Activated CD8-positive, alpha-beta T cell treated with anti-CD3 and anti-CD28 coated beads, Interleukin-2, amount 10 ng/mL, durations not matched to agents 7 days and 5 days (primary cell): ENCODE measurements around the gene ADAMTS17. TPM values are rescaled to one million over a fixed set of nuclear protein-coding genes. Genes with fewer than 3 reads are reported as not detected.

ENCODE experiments used
- ATAC-seq: fragments of 150-1000 bp; cut with Tn5 transposase; one replicate; pipeline ENCODE4 v1.10.0; 2021; ENCODE audit warnings: moderate library complexity
- CTCF ChIA-PET: fragments of 350-600 bp; sonication (Branson Sonifier 250); formaldehyde crosslinking; loops from one replicate; lab custom pipeline; 2021; ENCODE audit warnings: antibody characterized with exemption; lab: Charles Lee
- POLR2A ChIA-PET: fragments of 350-600 bp; sonication (Branson Sonifier 250); formaldehyde crosslinking; loops from one replicate; lab custom pipeline; 2021; ENCODE audit warnings: antibody characterized with exemption; lab: Charles Lee
- DNase-seq: peaks from one replicate; pipeline ENCODE4 v3.0.0-alpha.2; 2020
- H3K27ac Mint-ChIP-seq: one replicate; pipeline ENCODE4 v1.8.0; 2021; ENCODE audit warnings: mild to moderate bottlenecking, mixed read lengths
- H3K27me3 Mint-ChIP-seq: one replicate; pipeline ENCODE4 v1.8.0; 2021; ENCODE audit warnings: low read depth, mixed read lengths
- H3K36me3 Mint-ChIP-seq: one replicate; pipeline ENCODE4 v1.8.0; 2021; ENCODE audit warnings: low read depth, mixed read lengths
- H3K4me1 Mint-ChIP-seq: one replicate; pipeline ENCODE4 v1.8.0; 2021; ENCODE audit warnings: low read depth, mixed read lengths
- H3K4me3 Mint-ChIP-seq: one replicate; pipeline ENCODE4 v1.8.0; 2021; ENCODE audit warnings: mild to moderate bottlenecking, mixed read lengths
- H3K9me3 Mint-ChIP-seq: one replicate; pipeline ENCODE4 v1.8.0; 2022; ENCODE audit warnings: mixed read lengths; ENCODE audit not compliant: insufficient read depth
- total RNA-seq, 2 experiments: library from RNA; stranded (reverse); gene quantifications; one replicate each; pipeline ENCODE4 v1.2.3, GENCODE V29; 2021

ADAMTS17 gene
- total RNA-seq, 2 experiments from 2014 or later = 5.1 to 6.0 TPM

DNA sequence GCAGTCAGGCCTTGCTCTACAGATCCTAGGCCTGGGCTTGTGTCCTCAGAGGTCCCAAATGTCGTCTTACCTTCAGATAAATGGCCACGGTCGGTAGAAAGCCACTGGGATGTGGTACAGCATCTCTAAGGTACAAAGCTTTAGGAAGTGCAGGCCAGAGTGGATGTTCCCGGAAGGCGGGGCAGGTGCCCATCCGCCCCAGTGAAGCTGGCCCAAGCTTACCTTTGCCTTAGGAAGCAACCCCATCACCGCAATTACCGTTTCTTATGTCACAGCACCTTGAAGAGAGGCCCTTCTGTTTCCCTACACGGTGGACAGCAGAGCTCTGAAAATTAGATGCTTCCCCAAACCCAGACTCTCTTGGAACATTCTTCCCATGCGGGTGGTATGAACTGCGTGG is 368.4 kb downstream of the ADAMTS17 start:
- Mint-ChIP-seq H3K9me3 (no peaks in the 10 kb centered on the region), H3K4me1 (no peaks in the 10 kb centered on the region), H3K36me3 (no peaks in the 10 kb centered on the region), H3K27me3 (no peaks in the 10 kb centered on the region), H3K4me3 (no peak overlapping the region), H3K27ac (no peak overlapping the region)
- DNase-seq (no peak), ATAC-seq (no peak)
- ChIA-PET CTCF (no interaction called here), POLR2A (no interaction called here)

DNA sequence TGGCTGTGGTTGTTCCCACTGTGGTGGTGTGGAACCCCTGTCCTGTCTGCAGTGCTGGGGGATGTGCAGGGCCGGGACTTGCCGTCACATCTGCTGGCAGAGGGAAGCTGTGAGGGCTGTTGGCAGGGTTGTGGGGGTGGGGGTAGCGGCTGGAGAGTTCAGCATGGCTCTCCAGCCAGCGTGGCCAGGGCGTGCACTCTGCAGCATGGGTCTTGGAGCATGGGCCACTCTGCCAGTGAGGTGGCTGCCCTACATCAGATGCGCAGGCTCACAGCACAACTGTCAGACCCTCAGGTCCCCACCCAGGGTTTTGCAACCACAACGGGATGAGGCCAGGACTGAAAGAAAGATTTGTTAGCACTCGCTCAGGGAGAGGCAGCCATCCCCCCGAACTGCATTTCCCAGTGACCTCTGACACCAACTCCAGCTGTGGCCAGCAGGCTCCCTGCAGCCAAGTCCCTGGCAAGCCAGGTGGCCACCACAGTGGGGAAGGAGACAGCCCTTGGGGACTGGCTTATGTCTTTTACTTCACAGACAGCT is 370.8 kb downstream of the ADAMTS17 start:
- Mint-ChIP-seq H3K27me3 (no peaks in the 10 kb centered on the region), H3K4me1 (no peaks in the 10 kb centered on the region), H3K9me3 (no peaks in the 10 kb centered on the region), H3K27ac (no peak overlapping the region), H3K36me3 (no peaks in the 10 kb centered on the region), H3K4me3 (no peak overlapping the region)
- DNase-seq (no peak), ATAC-seq (no peak)
- CTCF ChIA-PET = no interaction called here
- POLR2A ChIA-PET = no interaction called here

DNA sequence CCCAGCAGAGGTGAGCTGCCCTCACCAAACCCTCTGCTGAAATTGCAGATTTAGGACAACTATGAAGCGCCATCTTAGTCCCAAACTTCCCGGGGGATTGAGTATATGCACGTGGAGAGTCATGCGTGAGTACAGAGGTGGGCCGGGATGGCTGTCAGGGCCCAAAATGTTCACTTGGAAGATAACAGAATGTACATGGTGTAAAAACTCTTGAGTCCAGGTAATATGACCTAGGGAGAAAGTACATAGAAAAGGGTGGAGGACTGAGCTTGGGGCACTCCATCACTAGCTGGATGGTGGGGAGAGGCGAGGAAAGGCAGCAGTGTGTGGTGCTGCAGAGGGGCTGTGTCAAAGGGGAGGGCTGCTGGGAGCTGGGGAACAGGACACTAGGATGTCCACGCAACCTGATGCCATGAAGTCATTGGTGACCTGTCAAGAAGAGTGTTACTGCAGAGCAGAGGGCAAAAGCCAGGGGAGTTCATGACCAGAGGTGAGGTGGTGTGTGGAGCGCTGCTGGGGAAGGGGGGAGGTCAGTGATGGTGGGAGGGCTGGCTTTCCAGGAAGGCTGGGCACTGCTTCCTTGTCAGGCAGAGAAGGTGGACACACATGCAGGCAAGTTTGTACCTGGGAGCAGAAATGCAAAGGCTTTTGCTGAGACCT is 372.4 kb downstream of the ADAMTS17 start:
- no peak for ATAC-seq
- POLR2A ChIA-PET = no interaction called here
- Mint-ChIP-seq H3K27ac (no peak overlapping the region), H3K36me3 (no peaks in the 10 kb centered on the region), H3K4me1 (no peaks in the 10 kb centered on the region), H3K27me3 (no peaks in the 10 kb centered on the region), H3K4me3 (no peak overlapping the region), H3K9me3 (no peaks in the 10 kb centered on the region)
- CTCF ChIA-PET = no interaction called here
- DNase-seq = no peak

DNA sequence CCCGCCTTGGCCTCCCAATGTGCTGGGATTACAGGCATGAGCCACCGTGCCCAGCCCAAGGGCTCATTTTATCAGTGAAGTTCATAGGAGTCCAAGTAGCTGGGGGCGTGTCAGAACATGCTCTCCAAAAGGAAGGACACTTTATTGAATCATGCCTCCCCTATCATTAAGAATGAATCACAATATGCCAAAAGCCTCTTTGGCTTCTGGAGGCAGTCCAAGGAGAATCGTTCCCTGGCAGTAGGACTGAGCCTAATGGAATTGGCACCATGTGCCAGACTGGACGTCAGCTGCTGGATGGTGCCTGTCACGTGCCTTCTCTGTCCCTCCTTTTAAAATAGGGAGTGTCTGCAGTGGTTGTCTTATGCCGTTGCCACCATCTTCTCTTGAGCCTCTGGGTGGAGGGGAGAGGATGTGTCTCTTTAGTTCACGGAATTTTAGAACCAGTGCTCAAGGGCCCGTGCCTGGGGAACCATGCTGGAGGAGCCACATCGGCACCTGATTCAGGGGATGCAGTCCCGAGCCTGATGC is 373.9 kb downstream of the ADAMTS17 start:
- H3K27me3 Mint-ChIP-seq = no peaks in the 10 kb centered on the region
- CTCF ChIA-PET = no interaction called here
- no peaks in the 10 kb centered on the region for H3K9me3 Mint-ChIP-seq
- no peaks in the 10 kb centered on the region for H3K4me1 Mint-ChIP-seq
- ATAC-seq (no peak), DNase-seq (no peak)
- POLR2A ChIA-PET = no interaction called here
- H3K4me3 Mint-ChIP-seq = no peak overlapping the region
- no peak overlapping the region for H3K27ac Mint-ChIP-seq
- no peaks in the 10 kb centered on the region for H3K36me3 Mint-ChIP-seq

DNA sequence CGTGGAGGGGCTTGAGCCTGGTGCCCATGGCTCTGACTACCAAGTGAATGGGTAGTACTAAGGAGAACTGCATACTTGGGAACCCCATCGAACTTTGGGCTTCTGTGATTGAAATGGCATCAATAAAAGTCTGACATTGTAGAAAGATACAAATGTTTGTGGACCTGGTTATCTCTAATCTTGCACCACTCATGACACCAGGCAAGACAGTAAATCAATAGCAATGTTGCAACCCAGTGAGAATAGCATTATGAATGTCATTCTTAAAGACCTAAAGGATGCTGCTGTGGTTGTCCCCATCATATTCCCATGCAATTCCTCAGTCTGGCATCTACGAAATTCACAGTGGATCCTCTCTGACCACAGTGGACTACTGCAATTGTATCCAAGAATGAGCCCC is 375.0 kb downstream of the ADAMTS17 start:
- POLR2A ChIA-PET = no interaction called here
- H3K36me3 Mint-ChIP-seq = no peaks in the 10 kb centered on the region
- H3K9me3 Mint-ChIP-seq = no peaks in the 10 kb centered on the region
- H3K4me3 Mint-ChIP-seq = no peak overlapping the region
- no peaks in the 10 kb centered on the region for H3K27me3 Mint-ChIP-seq
- no peaks in the 10 kb centered on the region for H3K4me1 Mint-ChIP-seq
- no peak for DNase-seq
- CTCF ChIA-PET = no interaction called here
- no peak for ATAC-seq
- H3K27ac Mint-ChIP-seq = no peak overlapping the region

DNA sequence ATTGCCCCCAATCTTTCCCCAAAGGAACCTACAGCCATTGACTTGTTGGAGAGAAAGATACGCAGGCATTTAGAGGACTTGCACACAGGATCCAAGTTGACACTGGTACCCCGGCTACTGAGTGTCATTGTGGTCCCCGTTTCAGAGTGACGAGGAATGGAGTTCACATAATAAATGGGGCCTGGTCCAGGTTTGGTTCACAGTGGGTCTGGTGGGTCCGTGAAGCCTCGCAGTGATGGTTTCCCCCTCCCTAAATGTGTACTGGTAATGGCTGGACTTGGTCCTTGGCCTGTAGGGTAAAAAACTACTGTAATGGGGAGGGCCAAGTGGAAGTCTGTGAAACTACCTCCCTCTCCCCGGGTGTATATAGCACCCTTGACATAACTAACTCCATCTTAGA is 376.4 kb downstream of the ADAMTS17 start:
- H3K27ac Mint-ChIP-seq = no peak overlapping the region
- no peaks in the 10 kb centered on the region for H3K27me3 Mint-ChIP-seq
- no peaks in the 10 kb centered on the region for H3K4me1 Mint-ChIP-seq
- H3K4me3 Mint-ChIP-seq = no peak overlapping the region
- ATAC-seq (no peak), DNase-seq (no peak)
- no peaks in the 10 kb centered on the region for H3K9me3 Mint-ChIP-seq
- no peaks in the 10 kb centered on the region for H3K36me3 Mint-ChIP-seq
- POLR2A ChIA-PET = no interaction called here
- CTCF ChIA-PET = no interaction called here

DNA sequence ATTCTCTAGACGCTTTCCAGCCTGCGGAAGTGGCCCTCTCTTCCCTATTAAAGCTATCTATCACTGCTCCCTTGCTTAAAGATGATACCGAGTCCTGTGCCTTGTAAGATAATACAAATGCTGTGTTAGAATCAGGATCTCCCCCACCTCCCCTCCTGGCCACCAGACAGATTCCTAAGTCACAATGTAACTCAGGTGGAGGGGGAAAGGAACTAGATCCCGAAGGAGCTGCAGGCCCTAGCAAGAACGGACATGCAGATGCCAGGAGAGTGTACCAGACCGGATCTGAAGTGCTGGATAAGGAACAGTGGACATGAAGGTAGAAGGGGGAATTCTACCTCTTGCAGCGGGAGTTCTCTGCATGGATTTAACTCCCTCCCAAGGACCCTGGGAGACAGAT is 377.8 kb downstream of the ADAMTS17 start:
- DNase-seq = no peak

DNA sequence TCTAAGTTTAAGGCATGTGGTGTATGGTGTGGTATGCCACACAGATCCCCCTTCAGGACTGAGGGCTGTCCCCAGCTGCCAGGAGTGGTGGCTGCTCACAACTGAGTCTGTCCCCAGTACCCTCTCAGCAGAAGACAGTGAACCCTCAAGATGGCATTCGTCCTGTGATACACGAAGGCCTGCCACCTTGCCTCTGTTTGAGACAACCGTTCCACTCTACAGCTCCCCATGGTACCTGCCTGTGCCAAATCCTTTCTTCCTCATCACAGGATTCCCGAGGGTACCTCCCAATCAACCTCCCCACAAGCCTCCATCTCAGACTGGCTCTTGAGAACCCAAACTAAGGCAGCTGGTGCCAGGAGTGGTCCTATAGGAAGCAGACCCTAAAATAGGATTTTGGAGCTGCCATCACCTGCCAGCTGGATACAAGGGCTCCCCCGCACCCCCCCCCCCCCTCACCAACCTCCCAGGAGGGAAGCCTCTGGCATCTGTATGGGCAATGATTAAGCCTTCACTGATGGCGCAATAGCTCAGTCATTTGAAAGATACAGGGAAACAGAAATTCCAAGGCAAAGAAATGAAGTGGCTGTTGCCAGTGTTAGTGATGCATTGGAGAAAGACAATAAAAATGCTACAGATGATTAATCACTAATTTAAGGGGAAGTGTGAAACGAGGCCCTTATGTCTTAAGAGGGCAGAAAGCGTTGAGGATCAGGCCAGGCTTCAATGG is 378.5 kb downstream of the ADAMTS17 start:
- CTCF ChIA-PET = interaction anchor here (2.7 kb wide), 1 partner anchor 375 kb away, joined by 12 read pairs; no protein-coding TSS in a partner anchor
- POLR2A ChIA-PET = no interaction called here
- no peak for ATAC-seq
- H3K9me3 Mint-ChIP-seq = no peaks in the 10 kb centered on the region
- no peak overlapping the region for H3K27ac Mint-ChIP-seq
- H3K27me3 Mint-ChIP-seq = peaks cover 2% of the 10 kb centered on the region
- DNase-seq = no peak
- H3K36me3 Mint-ChIP-seq = no peaks in the 10 kb centered on the region
- no peak overlapping the region for H3K4me3 Mint-ChIP-seq
- H3K4me1 Mint-ChIP-seq = no peaks in the 10 kb centered on the region

More for the DNA sequence above, 377.8 kb downstream of the ADAMTS17 start:
- H3K36me3 Mint-ChIP-seq = no peaks in the 10 kb centered on the region
- no peak for ATAC-seq
- H3K4me3 Mint-ChIP-seq = no peak overlapping the region
- POLR2A ChIA-PET = no interaction called here
- no peak overlapping the region for H3K27ac Mint-ChIP-seq
- H3K27me3 Mint-ChIP-seq = peaks cover 2% of the 10 kb centered on the region
- CTCF ChIA-PET = no interaction called here
- no peaks in the 10 kb centered on the region for H3K4me1 Mint-ChIP-seq
- H3K9me3 Mint-ChIP-seq = no peaks in the 10 kb centered on the region

DNA sequence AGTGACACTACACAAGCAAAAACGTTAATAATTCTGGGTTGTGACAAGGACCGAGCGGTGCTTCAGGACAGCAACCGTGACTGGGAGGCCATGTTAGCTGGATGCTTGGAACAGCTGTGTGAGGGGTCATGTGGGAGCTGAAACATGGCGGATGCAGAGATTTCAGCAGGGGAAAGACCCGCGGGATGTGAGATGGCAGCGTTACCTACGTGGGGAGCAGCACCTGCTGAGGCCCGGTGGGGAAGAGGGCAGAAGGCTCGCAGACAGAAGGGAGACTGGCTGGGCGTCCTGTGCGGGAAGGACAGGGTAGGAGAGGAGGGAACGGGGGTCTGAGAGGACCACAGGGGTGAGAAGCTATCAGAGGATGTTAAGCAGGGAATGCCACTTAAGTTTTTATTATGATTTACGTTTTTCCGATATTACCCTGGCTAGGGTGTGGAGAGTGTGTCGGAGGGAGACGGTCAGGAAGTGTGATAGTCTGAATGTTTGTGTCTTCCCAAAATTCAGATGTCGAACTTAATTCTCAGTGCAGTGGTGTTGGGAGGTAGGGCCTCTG is 379.7 kb downstream of the ADAMTS17 start:
- ChIA-PET CTCF (interaction anchor here (2.7 kb wide), 1 partner anchor 376 kb away, joined by 12 read pairs; no protein-coding TSS in a partner anchor), POLR2A (no interaction called here)
- ATAC-seq (no peak), DNase-seq (no peak)
- Mint-ChIP-seq H3K27me3 (peaks cover 4% of the 10 kb centered on the region), H3K4me3 (no peak overlapping the region), H3K9me3 (no peaks in the 10 kb centered on the region), H3K4me1 (no peaks in the 10 kb centered on the region), H3K27ac (no peak overlapping the region), H3K36me3 (no peaks in the 10 kb centered on the region)

DNA sequence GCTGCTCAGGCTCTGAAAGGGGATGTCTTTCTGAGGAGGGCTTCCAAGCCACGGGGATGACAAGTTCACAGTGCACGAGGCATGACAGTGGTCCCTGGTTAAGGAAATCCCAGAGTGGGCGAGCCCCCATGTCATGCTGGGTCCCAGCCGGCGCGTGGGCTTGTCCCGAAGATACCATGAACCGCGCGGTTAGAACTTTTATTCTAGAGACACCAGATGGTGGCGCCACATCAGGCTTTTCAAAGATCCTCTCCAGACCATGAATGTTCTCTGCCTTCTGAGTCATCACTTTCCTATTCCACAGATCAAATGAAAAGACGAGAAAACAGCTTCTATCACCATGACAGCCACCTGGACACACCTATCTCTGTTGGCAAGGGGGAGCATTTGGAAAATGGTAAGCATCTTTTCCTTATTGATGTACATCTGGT is 380.7 kb downstream of the ADAMTS17 start:
- no peak for DNase-seq
- Mint-ChIP-seq H3K36me3 (no peaks in the 10 kb centered on the region), H3K27me3 (peaks cover 4% of the 10 kb centered on the region), H3K27ac (no peak overlapping the region), H3K9me3 (no peaks in the 10 kb centered on the region), H3K4me3 (no peak overlapping the region), H3K4me1 (no peaks in the 10 kb centered on the region)
- POLR2A ChIA-PET = no interaction called here
- CTCF ChIA-PET = interaction anchor here (2.7 kb wide), 1 partner anchor 378 kb away, joined by 12 read pairs; no protein-coding TSS in a partner anchor
- no peak for ATAC-seq

DNA sequence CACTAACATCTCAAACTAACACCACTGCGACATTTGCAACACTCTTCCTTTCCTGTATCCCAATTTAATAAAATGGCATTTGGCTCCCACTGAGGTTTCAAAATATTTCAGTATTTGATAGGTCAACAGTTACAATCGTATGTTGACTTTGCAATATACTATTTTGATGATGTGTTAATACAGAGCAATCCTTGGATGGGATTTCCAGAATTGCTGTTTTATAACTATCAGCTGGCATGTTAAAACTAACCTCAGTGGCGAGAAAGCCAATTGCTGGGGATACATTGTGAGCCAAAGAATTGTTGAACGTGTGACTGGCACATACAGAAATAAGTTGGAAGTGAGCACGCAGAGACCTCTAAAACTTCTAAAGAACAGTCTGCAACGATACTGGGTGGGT is 382.4 kb downstream of the ADAMTS17 start:
- H3K9me3 Mint-ChIP-seq = no peaks in the 10 kb centered on the region
- H3K36me3 Mint-ChIP-seq = no peaks in the 10 kb centered on the region
- DNase-seq (no peak), ATAC-seq (no peak)
- ChIA-PET POLR2A (no interaction called here), CTCF (no interaction called here)
- peaks cover 4% of the 10 kb centered on the region for H3K27me3 Mint-ChIP-seq
- no peaks in the 10 kb centered on the region for H3K4me1 Mint-ChIP-seq
- H3K27ac Mint-ChIP-seq = no peak overlapping the region
- no peak overlapping the region for H3K4me3 Mint-ChIP-seq
